ENCODE results near the gene BCAR1. TPM values are rescaled to one million over a fixed set of nuclear protein-coding genes. Genes with fewer than 3 reads are reported as not detected.

The BCAR1 gene
- total and polyA plus RNA-seq, 2 of the 13 experiments (the other 11 are each of a cell fraction or from before 2014, with no cell fraction given), result 48.1 to 51.7 TPM

- TF ChIP-seq CTCF (CRISPR knock-in tag; IDR thresholded peaks at IDR 0.05), result peak; percentile 38; the same call in 1 of the 2 replicates
- TF ChIP-seq ZNF276 (CRISPR knock-in tag; IDR thresholded peaks at IDR 0.05; ENCODE audit: low read depth), result no peak
- peak; percentile 84; the same call in 1 of the 2 replicates for TF ChIP-seq TP53 (CRISPR knock-in tag; conservative IDR thresholded peaks at IDR 0.05)
- 0 out of 2 replicates have a peak, but pooled peaks have one; percentile 24 for TF ChIP-seq SATB2 (CRISPR knock-in tag; IDR thresholded peaks at IDR 0.05)
- 0 out of 2 replicates have a peak, but pooled peaks have one; percentile 32 for TF ChIP-seq BRCA1 (CRISPR knock-in tag; IDR thresholded peaks at IDR 0.05)
- TF ChIP-seq ZNF839 (CRISPR knock-in tag; IDR thresholded peaks at IDR 0.05; ENCODE audit: borderline replicate concordance), result no peak
- no peak for TF ChIP-seq NKX3-1 (CRISPR knock-in tag; IDR thresholded peaks at IDR 0.05)
- TF ChIP-seq ZNF207 (IDR thresholded peaks at IDR 0.05; ENCODE audit: borderline replicate concordance), result no peak
- TF ChIP-seq ZFYVE20 (CRISPR knock-in tag; IDR thresholded peaks at IDR 0.05; ENCODE audit: borderline replicate concordance, low read depth), result no peak
- TF ChIP-seq SP5 (CRISPR knock-in tag; IDR thresholded peaks at IDR 0.05; ENCODE audit: borderline replicate concordance, low read depth), result no peak
- TF ChIP-seq KLF15 (CRISPR knock-in tag; IDR thresholded peaks at IDR 0.05; ENCODE audit: borderline replicate concordance), result no peak
- TF ChIP-seq ZNF292 (CRISPR knock-in tag; IDR thresholded peaks at IDR 0.05; ENCODE audit: borderline replicate concordance, low read depth), result no peak
- no peak for TF ChIP-seq SIX1 (CRISPR knock-in tag; IDR thresholded peaks at IDR 0.05; ENCODE audit: borderline replicate concordance)
- TF ChIP-seq ETS1 (CRISPR knock-in tag; IDR thresholded peaks at IDR 0.05), result no peak
- TF ChIP-seq SMC3 (IDR thresholded peaks at IDR 0.05; ENCODE audit: low read length), result no peak
- no peak for TF ChIP-seq TRAFD1 (CRISPR knock-in tag; IDR thresholded peaks at IDR 0.05; ENCODE audit: borderline replicate concordance)
- TF ChIP-seq ZFP90 (CRISPR knock-in tag; IDR thresholded peaks at IDR 0.05; ENCODE audit: borderline replicate concordance), result peak; percentile 70; the same call in 1 of the 2 replicates
- no peak for TF ChIP-seq ZFP41 (CRISPR knock-in tag; IDR thresholded peaks at IDR 0.05; ENCODE audit: borderline replicate concordance)
- no peak for TF ChIP-seq GATA4 (IDR thresholded peaks at IDR 0.05; ENCODE audit: borderline replicate concordance, low read depth)
- TF ChIP-seq SKIL (CRISPR knock-in tag; IDR thresholded peaks at IDR 0.05; ENCODE audit: borderline replicate concordance), result no peak
Observed at GRCh38 chr16:75250089-75250808, 1.2 kb downstream of the BCAR1 start (continued).

Measured in HepG2 (cell line).